Upper lobe of left lung (tissue), 4 donors: ENCODE results near the gene SARDH.

Experiments
- EP300 ChIP-seq, 4 donors: sonication (generic); formaldehyde crosslinking; IDR thresholded peaks; one replicate each; pipeline ENCODE4 v1.5.1; 2017; ENCODE audit warnings: antibody characterized with exemption in 4 of 4, control low read depth in 2 of 4
- POLR2A ChIP-seq, 4 donors: fragments of 450-650 bp; IDR thresholded peaks; one replicate each; pipeline ENCODE4 v1.5.1; 2016 to 2017; ENCODE audit warnings: antibody characterized with exemption in 4 of 4, mild to moderate bottlenecking in 2 of 4
- POLR2AphosphoS5 ChIP-seq, 2 donors: sonication (generic); formaldehyde crosslinking; IDR thresholded peaks; one replicate each; pipeline ENCODE4 v1.5.1; 2017; ENCODE audit warnings: antibody characterized with exemption in 2 of 2
- TF ChIP-seq, protein P1 (sequence below), 6 experiments: fragments of 450-650 bp in 4 of 6; fragments of 200-600 bp in 2 of 6; sonication (generic) in 2 of 6; IDR thresholded peaks; one replicate each; pipeline ENCODE4 v1.5.1; 2016 to 2019; ENCODE audit warnings: antibody characterized with exemption in 6 of 6

DNA sequence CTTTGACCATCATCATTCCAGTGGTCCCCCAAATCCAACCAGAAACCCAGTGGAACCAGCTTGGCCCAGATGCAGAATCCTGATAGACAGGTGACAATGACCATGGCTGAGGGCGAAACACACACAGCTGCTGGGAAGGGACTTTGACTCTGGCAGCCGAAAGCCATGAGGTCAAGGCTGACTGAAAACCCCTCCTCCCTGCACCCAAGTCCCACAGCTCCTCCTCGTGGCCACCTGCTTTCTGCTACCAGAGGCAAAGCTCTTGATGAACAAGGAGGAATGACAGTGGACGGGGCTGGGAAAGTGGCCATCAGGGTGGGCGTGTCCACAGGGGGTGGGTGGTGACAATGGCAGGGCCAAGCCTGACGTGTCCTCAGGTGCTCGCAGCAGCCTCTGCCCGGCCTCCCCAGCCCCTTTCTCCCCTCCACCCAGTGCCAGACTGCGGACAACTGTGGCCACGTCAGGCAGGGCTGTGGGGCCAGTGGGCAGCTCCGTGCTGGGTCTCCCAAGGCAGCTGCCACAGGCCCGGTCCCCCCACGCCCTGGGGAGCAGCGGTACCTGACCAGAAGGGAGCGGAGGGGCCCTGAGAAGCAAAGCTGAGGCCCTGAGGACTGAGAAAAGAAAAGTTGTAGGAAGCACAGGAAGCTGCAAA, 30.8 kb upstream of the SARDH start:
- TF ChIP-seq, protein P1, sequence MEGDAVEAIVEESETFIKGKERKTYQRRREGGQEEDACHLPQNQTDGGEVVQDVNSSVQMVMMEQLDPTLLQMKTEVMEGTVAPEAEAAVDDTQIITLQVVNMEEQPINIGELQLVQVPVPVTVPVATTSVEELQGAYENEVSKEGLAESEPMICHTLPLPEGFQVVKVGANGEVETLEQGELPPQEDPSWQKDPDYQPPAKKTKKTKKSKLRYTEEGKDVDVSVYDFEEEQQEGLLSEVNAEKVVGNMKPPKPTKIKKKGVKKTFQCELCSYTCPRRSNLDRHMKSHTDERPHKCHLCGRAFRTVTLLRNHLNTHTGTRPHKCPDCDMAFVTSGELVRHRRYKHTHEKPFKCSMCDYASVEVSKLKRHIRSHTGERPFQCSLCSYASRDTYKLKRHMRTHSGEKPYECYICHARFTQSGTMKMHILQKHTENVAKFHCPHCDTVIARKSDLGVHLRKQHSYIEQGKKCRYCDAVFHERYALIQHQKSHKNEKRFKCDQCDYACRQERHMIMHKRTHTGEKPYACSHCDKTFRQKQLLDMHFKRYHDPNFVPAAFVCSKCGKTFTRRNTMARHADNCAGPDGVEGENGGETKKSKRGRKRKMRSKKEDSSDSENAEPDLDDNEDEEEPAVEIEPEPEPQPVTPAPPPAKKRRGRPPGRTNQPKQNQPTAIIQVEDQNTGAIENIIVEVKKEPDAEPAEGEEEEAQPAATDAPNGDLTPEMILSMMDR (IDR thresholded peaks at IDR 0.05) = no peak
- TF ChIP-seq POLR2AphosphoS5 (IDR thresholded peaks at IDR 0.05) (no peak), POLR2A (IDR thresholded peaks at IDR 0.05) (no peak), EP300 (IDR thresholded peaks at IDR 0.05) (no peak)
